HL-60/S4 treated with phorbol 12-myristate 13-acetate at 8.2 ng/mL for 4 days and 3 days (cell line): ENCODE results near the gene CCDC33.

Experiments used
- in situ Hi-C: fragments of 300-500 bp; cut with MboI; formaldehyde crosslinking; loops from 2 replicates; pipeline ENCODE4 v1.15.0; 2022; ENCODE audit warnings: low sequenced_read_pairs

Gene CCDC33

GRCh38 chr15:74257105-74257504 is 21.0 kb downstream of the CCDC33 start:
- in situ Hi-C loops: no loop called here

DNA sequence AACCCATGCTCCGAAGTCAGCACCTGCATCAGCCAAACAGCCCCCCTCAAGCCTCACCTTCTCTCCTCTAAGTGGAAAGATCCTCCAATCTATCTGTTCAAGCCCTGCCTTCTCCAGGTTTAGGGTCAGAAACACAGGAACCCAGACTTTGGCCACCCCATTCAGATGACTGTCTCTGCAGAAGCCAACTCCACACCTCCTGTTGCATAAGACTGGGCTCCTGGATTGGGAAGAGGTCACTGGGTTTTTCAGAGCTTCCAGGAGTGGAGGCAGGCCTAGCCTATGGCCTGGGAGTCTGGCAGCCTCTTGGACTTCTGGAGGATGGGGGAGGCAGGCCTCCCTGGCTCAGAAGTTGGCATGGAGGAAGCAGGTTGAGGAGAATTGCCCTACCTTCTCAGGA is 21.5 kb downstream of the CCDC33 start:
- in situ Hi-C loops: no loop called here

DNA sequence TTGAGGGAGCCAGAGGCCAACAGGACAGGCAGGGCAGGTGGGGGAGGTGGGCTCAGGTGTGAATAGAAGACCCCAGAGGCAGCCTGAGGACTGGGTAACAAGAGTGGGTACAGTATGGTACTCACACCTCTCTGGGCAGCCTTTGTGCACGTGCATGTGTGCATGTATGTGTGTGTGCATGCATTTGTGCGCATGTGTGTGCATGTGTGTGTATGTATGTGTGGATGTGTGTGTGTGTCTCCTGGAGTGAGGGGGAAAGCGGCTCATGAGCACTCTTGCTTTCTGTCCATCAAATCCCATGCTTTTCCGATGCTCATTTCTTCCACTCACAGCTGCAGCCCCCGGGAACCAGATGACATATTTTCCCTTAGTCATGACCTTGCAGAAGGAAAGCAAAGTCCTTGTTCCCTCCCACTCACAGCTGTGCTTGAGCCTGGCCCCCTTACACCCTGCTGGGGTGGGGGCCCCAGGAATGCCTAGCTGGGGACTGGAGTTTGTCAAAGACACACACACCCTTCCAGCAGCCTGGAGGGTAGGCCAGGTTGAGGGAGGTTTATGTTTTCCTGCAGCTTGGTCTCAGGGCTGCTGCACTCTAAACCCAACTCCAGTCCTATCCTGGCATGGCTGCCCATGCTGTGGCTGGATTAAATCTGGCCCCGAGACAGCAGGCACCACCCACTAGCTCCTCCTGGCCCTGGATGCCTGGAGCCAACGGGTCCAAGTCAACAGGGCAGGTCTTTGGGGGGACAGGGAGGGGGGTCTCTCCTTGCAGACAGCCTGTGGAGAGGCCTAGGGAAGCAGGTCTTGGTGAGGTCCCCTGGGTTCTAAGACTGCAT is 22.5 kb downstream of the CCDC33 start:
- in situ Hi-C loops: no loop called here

DNA sequence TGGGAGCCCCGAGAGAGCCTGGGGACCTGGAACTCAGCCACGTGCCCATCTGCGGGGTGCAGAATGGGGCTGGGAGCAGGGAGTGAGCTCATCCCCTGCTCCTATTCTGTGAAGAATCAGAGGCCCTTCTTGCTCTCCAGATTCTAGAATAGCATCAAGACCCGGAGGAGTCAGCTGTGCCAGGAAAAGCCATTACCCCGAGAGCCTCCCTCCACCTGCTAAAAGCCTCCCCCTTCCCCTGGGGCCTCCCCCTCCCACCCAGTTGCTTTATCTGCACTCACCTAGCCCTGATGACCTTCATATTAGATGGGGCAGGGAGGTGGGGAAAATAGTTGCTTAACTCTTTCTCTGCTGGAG is 23.1 kb downstream of the CCDC33 start:
- in situ Hi-C loops: no loop called here

- in situ Hi-C loops: no loop called here
Observed at GRCh38 chr15:74259821-74260607, 23.9 kb downstream of the CCDC33 start.

GRCh38 chr15:74261041-74261440 is 24.9 kb downstream of the CCDC33 start:
- in situ Hi-C loops: no loop called here

- in situ Hi-C loops: no loop called here
Observed at GRCh38 chr15:74261685-74262084, 25.6 kb downstream of the CCDC33 start.

- in situ Hi-C loops: no loop called here
Observed at GRCh38 chr15:74262151-74262550, 26.0 kb downstream of the CCDC33 start.

DNA sequence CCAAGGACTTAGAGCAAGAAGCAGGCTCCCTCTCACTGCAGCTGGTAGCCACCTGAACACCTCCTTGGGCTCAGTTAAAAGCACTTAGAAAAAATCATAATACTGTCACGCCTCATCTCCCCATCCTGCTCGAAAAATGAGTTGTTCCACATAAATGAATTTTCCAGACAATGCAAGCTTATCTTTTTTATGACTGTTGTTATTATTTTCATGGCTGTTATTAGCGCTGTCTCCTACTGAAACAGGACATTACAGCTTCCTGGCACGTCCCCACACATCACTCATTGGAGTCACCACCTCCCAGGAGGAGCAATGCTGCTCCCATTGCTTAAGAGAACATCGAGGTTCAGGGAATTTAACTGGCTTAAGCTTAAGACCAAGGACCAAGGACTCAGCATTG is 26.5 kb downstream of the CCDC33 start:
- in situ Hi-C loops: no loop called here

DNA sequence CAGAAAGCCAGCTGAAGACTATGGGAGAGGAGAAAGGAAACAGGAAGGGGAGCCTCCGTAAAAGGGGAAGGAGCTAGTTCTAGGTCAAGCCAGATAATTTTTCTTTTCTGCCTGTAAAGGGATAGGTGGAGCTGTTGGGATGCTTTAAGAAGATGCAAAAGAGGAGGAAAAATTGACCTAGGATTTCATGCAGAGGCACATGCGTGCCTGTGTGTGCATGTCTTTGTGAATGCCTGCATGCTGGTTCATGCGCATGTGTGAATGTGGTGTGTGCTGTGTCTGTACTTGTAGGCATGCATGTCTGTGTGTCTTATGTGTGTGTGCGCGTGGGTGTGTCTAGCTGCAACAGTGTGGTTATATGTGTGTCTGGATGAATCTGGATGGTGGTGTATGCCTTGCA is 27.3 kb downstream of the CCDC33 start:
- in situ Hi-C loops: no loop called here

- in situ Hi-C loops: no loop called here
Observed at GRCh38 chr15:74264081-74264501, 28.0 kb downstream of the CCDC33 start.

DNA sequence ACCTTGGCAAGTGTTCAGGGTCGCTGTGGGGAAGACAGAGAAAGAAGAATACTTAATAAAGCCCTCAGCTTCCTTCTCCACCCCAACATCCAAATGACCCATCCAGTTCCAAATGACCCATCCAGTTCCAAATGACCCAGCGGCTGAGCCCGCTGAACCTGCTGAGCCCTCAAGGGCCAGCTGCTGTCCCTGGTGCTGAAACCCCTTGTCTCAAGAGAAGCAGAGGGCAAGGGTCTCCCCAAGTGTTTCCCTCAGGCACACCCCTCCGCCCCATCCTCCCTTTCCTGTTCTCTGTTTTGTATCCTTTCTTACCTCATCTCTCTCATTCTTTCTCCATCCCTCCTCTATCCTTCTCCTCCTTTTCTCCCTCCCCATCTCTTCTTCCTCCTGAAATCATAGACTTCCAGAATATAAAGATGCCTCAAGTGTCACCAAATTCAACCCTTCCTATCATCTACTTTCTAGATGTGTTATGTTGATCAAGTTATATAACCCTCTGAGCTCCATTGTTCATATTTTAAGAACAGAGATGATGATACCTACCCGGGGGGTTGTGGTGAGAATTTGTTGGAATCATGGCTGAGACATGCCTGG is 29.0 kb downstream of the CCDC33 start:
- in situ Hi-C loops: no loop called here

DNA sequence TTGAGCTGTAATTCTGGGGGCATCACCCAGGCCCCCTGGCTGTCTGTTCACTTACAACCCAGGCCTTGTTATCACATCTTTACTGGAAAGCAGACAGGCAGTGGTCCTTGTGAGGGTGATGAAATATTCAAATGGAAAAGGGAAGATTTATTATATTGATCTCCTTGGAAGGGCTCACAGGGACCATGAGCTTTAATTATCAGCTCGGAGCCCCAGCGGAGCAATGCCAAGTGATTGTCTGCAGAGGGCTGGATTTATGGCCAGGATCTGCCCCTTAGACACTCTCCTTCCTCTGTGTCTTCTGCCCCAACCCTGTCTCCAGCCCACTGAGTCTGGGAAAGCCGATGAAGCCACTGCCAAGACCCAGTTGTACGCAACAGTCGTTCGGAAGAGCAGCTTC is 31.9 kb downstream of the CCDC33 start:
- in situ Hi-C loops: no loop called here

GRCh38 chr15:74269362-74270035 is 33.4 kb downstream of the CCDC33 start:
- in situ Hi-C loops: no loop called here

GRCh38 chr15:74270155-74270554 is 34.0 kb downstream of the CCDC33 start:
- in situ Hi-C loops: no loop called here

DNA sequence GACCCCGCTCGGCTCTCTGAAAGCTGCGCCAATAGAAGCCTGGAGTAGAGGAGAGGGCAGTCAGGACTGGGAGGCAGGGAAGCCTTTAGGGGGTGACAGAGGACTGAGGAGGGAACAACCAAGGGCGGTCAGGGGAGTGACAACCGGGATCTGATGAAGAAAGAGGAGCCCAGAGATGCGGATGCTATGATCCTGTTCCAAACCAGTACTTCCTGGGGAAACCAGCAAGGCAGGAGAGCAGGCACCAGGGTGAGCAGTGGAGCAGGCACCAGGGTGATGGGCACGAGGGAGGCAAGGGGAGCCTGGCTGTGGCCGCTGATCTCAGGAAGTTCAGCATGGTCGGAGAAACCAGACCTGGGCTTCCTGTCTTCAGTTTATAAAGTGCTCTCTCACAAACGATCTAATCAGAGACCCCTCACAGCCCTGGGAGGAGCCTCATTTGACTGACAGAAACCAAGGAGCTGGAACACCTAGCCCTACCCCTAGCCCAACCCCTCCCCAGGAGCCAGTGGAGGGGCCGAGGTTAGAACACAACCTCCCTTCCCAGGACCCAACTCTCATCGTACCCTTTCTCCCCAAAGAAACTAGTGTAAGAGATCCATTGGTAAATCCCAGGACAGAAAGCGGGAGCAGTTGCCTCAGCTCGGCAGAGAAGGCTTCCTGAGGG is 34.9 kb downstream of the CCDC33 start:
- in situ Hi-C loops: no loop called here

DNA sequence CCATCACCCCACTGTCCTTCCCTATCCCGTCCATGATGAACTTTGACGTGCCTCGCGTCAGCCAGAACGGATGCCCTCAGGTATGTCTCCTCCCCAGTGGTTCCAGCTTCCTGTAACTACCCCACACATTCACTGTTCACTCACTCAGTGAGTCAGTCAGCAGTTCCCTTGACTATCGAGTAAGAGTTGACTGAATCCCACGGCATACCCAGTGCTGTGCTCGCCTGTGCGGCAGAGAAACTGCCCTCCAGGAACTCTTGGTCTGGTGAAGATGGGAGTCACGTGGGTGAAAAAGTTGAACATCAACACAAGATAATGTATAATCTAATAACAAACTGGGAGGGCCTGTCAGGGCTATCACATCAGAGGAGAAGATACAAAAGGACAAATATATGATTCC is 36.7 kb downstream of the CCDC33 start:
- in situ Hi-C loops: no loop called here

DNA sequence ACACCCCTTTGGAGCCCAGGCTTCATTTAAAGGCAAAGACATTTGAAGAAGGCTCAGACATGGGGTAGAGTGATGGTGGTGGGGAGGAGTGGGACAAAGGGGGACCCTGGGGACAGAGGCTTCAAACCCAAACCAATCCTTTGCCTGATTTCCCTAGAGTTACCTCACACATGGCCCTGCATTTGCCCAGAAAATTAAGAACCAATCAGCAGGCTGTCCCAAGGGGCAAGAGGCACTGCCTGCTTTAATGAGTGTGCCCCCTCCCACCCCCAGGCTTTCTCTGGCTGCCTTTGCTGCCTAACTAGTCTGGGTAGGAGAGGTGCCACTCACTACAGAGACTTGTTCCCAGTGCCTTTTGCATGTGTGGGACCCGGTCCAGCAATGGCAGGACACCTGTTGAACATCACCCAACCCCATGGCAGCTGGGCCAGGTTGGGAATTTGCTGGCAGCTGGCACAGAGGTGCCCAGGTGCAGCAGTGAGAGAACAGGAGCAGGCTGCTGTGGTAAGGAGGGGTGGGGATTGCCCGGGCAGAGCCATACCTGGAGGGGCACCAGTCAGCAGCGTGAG is 38.4 kb downstream of the CCDC33 start:
- in situ Hi-C loops: no loop called here

GRCh38 chr15:74275957-74276356 is 39.8 kb downstream of the CCDC33 start:
- in situ Hi-C loops: no loop called here

DNA sequence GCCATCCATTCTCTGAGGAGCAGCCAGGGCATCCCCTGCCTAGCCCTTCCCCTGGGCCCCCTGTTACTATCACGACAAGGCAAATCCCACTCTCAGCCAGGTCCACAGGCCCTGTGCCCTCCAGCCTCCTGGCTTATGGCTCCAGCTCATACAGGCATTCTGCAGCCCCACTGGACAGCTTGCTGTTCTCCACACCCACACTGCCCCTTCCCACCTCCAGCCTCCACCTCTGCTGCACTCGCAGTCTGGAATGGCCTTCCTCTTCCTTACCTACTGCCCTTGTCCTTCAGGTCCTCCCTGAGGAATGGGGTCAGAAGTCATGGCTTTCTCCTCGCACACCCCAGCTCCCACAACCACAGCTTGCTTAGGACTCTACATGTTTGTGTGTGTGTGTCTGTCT is 40.4 kb downstream of the CCDC33 start:
- in situ Hi-C loops: no loop called here
